Mesothelial cell of epicardium (in vitro differentiated cells): ENCODE data around the gene SLAIN2. TPM values are rescaled to one million over a fixed set of nuclear protein-coding genes. Genes with fewer than 3 reads are reported as not detected.

Experiments used
- DNase-seq, 2 experiments: peaks; one replicate each; pipeline ENCODE4 v3.0.0; 2021; ENCODE audit warnings: low spot score in 2 of 2; ENCODE audit not compliant: unreplicated experiment in 2 of 2
- H3K27ac Mint-ChIP-seq: 2 replicates; pipeline ENCODE4 v1.8.0; 2021; ENCODE audit warnings: mixed read lengths
- H3K27me3 Mint-ChIP-seq: 2 replicates; pipeline ENCODE4 v1.8.0; 2021; ENCODE audit warnings: low read depth, mixed read lengths
- H3K36me3 Mint-ChIP-seq: 2 replicates; pipeline ENCODE4 v1.8.0; 2021; ENCODE audit warnings: mixed read lengths
- H3K4me1 Mint-ChIP-seq: 2 replicates; pipeline ENCODE4 v1.8.0; 2021; ENCODE audit warnings: mixed read lengths
- H3K4me3 Mint-ChIP-seq: 2 replicates; pipeline ENCODE4 v1.8.0; 2021; ENCODE audit warnings: mild to moderate bottlenecking, moderate library complexity, mixed read lengths
- H3K9me3 Mint-ChIP-seq: 2 replicates; pipeline ENCODE4 v1.8.0; 2021; ENCODE audit warnings: mixed read lengths
- CTCF ChIP-seq: fragments of 200-600 bp; sonication (generic); IDR thresholded peaks from one replicate; pipeline ENCODE4 v1.5.0; 2021; ENCODE audit warnings: antibody characterized with exemption; ENCODE audit not compliant: unreplicated experiment
- total RNA-seq: library from RNA; stranded (reverse); gene quantifications from 3 replicates; pipeline ENCODE4 v1.2.1, GENCODE V29; 2021

The SLAIN2 gene
- total RNA-seq, 1 donor from 2014 or later = 60.1 TPM

GRCh38 chr4:48475770-48476169 is 134.4 kb downstream of the SLAIN2 start:
- no peak for DNase-seq
- Mint-ChIP-seq H3K27ac (no peak overlapping the region), H3K36me3 (peaks cover 2% of the 10 kb centered on the region), H3K9me3 (peaks cover 3% of the 10 kb centered on the region), H3K4me3 (no peak overlapping the region), H3K27me3 (peaks cover 2% of the 10 kb centered on the region), H3K4me1 (peaks cover 18% of the 10 kb centered on the region)
- no peak for TF ChIP-seq CTCF

Other genes starting within 250 kb of the SLAIN2 start
- gene TXK, start 207.3 kb upstream of the SLAIN2 start, total RNA-seq = 1.5 to 1.7 TPM (median 1.7 TPM) in 3 replicates
- 2.3 to 3.5 TPM (median 3.3 TPM) in 3 replicates for gene TEC, start 71.7 kb upstream of the SLAIN2 start, total RNA-seq
- gene SLC10A4, start 141.8 kb downstream of the SLAIN2 start, total RNA-seq = 9.9 to 11.2 TPM (median 10.1 TPM) in 3 replicates
- gene ZAR1, start 148.7 kb downstream of the SLAIN2 start, total RNA-seq = 2.3 to 3.1 TPM (median 3.1 TPM) in 3 replicates